ENCODE data around the gene TMEM175.
"Not testable (repeated sequence)": the region's sequence is repeated elsewhere in the genome, so short reads cannot be mapped to it uniquely, and the experiment has no call there.

Gene TMEM175

DNA sequence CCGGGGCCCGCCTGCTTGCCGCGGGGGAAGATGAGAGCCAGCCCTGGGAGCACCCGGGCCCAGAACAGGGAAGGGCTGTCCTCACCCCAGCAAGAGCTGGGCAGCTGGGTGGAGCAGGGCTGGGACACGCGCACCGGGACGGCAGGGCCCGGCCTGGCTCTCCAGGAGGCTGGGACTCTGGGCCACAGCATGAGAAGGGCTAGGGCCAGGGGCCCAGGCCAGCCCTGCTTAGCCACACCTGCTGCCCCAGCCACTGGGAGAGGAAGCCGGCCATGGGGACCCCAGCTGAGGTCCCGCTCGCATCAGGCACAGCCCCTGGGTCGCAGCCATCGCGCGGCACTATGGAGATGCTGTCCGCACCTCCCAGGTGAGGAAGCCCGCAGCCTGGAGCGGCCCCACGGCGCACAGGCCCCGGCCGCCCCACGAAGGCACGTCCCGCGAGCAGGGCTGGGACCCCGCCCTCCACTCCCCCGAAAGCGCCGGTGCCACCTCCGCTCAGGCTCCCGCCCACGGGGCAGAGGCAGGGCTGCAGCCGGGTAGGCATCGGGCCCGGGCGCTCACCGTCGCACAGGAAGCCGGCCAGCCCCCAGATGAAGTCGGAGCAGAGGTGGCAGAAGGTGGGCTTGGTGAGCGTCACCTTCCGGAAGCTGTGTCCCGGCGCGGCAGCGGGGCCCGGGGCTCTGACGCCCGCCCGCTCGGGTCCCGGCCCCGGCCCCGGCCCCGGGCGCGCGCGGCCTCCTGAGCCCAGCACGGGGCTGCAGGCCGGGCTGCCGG, 40.6 kb downstream of the TMEM175 start:
- DNase-seq, result no peak

DNA sequence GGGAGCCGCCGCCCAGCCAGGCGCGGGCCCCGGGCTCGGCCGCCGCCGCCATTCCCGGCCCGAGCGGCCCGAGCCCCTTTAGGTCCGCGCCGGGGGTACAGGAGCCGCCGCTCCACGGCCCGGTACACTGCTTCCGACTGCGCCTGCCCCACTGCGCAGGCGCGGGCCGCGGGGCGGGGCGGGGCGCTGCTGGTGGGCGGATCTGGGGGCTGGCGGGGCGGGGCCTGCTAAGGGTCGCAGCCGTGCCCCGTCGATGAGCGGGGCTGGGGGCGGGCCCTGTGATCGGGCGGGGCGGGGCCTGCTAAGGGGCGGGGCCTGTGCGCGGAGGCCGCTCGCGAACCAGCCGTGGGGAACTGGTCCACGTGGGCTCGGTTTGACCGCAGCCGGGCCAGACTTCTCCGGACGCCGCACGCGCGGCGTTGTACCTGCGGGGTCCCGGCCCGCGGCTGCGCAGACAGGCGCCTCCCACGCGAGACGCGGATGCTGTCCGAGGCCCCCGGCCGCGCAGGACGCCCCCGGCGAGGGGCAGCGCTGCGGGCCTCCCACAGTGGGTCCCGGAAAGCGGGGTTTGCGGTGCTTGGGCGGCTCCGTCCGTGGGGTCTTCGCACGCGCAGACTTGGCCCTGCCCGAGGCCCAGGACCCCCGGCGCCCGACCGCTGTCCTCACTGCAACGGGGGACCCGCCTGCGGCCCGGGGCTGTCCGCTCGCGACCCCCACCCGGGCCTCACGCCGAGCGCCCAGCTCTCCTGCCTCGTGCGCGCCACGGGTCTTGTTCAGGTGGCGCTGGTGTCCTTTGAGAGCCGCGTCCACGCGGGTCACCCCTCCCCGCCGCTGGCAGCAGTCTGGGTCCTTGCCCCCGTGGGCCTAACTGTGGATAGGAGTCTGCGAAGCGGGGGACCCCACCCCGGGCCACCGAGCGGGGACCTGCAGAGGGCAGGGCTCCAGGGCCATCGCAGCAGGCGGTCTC, 41.5 kb downstream of the TMEM175 start, which contains the start of gene DGKQ:
DGKQ (minus strand) TSS at position 139 of the 967 bp plus-strand sequence; CDS start at position 52, 87 bp downstream.
- peak; percentile 51 for DNase-seq

DNA sequence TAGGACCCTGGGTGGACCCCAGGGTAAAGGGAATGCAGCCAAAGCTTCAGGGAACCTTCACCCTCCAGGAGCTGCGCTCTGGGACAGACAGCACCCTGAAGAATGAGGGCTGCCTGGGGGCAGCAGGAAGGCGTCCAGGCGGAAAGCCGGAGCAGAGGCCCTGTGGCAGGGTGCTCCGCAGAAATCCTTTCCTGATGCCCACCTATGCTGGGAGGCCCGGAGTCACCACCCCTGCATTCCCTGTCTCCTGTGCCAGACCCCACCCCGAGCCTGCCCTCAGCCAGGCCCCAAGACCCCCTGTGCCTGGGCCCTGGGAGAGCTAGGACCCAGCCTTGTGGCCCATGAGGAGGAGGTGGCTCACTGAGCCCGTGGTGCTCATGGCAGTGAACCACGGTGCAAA, 42.4 kb downstream of the TMEM175 start:
- no peak for DNase-seq

- not testable (repeated sequence) for DNase-seq
These were observed 43.8 kb downstream of the TMEM175 start for GRCh38 chr4:976016-976415.

- DNase-seq, result no peak
These were observed 46.9 kb downstream of the TMEM175 start for GRCh38 chr4:978957-979701.

DNA sequence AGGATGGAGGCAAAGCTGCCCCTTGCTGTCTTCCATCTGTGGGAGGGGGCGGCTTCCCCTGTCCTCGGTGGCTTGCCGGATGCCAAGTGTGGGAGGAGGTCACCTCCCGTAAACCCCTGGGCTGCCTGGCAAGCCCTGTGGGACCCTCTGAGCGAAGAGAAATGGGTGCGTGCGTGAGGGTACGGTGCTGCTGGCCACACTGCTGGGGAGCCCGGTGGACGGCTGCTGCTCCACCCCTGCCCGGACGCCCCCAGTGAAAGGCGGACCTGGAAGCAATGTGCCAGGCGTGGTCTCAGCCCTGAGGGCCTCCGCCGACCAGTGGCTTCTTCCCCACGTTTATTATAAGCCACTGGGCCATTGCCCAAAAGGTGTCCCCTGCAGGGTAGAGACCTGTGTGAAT, 50.0 kb downstream of the TMEM175 start:
- no peak for DNase-seq

GRCh38 chr4:982814-983213, 50.6 kb downstream of the TMEM175 start:
- no peak for DNase-seq

DNA sequence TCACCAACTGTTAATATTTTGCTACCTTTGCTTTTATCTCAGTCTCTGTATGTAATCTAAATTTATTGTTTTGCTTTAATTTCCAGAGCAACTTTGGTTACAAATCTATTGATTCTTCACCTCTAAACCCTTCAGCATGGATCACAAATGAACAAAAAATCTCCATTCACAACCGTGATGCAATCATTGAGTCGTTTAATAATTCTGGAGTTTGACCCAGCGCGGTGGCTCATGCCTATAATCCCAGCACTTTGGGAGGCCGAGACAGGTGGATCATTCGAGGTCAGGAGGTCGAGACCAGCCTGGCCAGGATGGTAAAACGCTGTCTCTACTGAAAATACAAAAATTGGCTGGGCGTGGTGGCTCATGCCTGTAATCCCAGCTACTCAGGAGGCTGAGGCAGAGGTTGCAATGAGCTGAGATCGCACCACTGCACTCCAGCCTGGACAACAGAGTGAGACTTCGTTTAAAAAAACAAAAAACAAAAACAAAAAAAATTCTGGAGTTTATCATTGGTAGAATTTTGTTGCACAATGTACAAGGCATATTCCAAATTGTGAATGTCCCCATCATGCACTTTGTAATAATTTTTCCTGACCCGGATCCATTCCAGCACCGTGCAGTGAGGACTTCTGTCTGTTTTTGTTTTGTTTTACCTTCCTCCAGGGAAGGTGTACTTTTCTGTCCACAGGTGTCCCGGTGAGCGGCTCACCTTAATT, 52.2 kb downstream of the TMEM175 start:
- DNase-seq, result no peak

DNA sequence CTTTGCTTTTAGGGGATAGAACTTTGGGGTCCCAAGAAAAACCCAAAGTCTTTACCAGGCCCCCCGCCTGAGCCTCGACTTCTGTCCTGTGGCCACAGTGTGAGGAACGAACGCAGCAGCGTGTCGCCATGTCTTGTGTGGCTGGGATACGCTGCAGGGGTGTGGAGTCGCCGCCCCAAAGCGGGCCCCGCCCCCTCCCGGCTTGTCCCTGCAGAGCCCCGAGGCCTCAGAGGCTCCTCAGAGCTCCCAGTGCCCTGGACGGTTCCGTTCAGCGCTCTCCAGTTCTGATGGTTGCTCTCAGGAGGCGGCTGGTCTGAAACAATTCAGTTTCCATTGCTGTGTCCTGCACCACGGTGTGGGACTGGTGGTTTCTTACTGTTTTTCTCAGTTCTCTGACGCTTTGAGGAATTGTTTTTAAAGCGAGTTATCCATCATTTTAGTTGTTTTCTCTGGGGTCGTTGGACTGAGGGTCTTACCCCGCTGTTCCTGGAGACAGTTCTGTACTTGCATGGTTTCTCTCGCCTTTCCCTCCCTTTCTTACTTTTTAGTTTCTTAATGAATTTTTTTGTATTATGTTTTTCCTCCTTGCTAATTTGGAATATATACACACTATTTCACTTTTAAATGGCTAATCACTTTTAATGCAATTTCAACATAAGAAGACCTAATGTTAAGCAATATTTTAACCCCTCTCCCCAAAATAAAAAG, 53.0 kb downstream of the TMEM175 start:
- DNase-seq, result no peak

DNA sequence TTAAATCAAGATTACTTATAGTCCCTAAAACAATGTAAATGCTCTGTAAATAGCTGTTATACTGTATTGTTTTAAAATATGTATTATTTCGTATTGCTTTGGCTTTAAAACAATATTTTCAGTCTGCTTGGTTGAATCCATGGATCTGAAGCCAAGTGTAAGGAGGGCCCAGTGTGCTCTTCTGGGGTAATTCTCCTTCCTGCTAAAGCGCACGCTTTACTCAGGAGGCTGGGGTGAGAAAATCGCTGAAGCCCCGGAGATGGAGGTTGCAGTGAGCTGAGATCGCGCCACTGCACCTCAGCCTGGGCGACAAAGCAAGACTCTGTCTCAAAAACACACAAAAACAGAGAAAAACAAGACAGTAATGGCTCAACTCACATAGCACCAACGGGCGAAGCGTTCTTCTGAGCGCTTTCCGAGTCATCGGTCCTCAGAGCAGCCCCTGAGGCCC, 54.2 kb downstream of the TMEM175 start:
- no peak for DNase-seq

- DNase-seq, result no peak
These were observed 54.8 kb downstream of the TMEM175 start, which contains the start of gene IDUA for GRCh38 chr4:986879-987623. IDUA (plus strand) TSS chr4:987044; CDS start chr4:987085, 41 bp downstream.

DNA sequence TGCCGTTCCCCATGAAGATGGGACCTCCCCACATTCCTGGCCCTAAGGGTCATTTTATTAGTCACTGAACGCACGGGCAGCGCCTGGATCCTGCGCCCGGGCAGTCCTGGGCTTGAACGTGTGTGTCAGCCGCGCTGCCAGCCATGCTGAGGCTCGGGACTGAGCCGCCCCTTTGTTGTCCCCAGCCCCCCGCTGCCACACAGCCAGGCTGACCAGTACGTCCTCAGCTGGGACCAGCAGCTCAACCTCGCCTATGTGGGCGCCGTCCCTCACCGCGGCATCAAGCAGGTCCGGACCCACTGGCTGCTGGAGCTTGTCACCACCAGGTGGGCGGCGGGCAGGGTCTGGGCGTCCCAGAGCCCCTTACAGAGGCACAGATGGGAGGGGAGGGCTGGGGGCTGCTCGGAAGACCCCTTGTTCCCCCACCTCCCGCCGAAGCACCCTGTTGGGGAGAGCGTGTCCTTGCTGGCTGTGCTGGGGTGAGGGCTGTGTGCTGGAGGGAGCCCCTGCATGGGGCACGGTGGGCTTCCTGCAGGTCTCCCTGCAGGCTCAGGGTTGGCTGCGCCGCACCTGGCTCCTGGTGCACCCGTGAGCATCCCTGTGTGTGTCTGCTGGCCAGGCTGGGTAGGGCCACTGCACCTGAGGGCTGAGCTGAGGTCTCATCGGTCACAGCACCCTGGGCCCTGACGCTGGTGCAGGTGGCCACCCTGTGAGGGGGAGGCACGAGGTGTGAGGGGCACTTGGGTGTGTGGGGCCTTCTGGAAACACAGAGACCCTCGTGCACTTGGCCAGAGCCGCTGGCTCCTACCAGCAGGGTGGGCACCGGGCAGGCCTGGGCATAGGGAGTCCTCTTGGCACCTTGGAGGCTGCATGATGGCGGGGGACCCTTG, 55.6 kb downstream of the TMEM175 start:
- no peak for DNase-seq

DNA sequence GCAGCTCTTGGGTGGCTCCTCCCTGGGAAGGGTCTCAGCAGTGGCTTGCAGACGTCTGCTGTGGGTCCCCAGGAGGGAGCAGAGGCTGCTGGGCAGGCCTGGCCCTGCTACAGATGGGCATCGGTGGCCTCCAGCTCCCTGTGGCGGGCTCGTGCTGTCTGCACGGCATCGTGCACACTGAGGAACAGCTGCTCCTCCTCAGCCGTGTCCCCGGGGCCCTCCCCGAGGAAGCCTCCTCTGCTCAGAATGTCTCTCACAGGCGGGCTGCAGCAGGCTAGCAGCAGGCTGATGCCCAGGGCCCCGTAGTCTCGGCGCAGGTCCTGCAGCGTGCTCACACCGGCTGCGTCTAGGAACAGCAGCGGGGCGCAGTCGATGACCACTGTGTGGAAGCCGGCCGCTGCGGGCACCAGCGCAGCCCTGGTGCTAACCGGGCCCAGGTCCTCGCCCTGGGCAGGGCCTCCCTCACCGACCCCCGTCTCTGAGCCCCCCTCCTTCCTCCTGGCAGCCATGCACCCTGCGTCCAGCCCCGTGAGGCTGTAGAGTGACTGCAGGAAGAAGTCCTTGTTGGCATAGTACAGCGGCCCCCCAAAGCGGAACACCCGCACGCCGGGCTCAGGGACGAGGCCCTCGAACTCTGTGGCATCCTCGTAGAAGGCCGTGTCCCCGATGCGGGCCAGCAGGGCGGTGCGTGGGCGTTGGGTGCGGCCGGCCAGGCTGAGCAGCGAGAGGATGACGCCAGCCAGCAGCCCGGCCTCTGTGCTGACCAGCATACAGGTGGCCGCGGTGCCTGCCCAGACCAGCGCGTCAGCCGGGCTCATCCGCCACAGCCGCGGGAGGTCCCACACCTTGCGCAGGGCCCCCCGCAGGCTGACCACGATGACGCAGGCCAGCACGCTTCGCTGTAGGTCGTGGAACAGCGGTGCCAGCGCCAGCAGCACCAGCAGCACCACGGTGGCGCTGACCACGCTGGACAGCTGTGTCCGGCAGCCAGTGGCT, 56.8 kb downstream of the TMEM175 start:
- DNase-seq, result no peak

DNA sequence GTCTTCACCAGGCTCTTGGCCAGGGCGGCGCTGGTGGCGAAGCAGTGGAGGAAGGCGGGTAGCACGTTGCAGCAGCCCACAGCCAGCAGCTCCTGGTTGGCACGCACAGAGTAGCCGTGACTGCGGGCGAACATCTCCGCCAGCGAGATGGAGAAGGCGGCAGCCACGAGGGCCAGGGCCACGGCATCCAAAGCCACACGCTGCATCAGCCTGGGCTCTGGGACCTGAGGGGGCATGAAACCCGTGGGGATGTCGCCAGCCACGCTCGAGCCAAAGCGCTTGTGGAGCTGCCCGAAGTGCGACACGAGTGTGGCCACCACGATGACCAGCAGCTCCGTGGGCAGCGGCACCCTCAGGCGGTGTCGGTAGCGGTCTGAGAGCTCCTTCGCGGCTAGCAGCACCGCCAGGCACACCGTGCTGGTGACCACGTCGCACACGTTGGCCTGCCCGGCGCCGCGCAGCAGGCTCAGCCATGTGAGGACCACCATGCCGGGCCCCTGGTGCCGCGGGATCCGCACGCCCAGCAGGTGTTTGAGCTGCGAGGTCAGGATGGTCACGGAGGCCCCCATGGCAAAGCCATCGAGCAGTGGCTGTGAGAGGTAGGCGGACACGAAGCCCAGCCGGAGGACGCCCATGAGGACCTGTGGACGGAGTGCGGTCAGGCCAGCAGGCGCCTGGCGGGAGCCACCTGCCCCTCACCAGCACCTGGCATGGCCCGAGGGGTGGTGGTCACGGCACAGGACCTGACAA, 57.6 kb downstream of the TMEM175 start:
- no peak for DNase-seq

DNA sequence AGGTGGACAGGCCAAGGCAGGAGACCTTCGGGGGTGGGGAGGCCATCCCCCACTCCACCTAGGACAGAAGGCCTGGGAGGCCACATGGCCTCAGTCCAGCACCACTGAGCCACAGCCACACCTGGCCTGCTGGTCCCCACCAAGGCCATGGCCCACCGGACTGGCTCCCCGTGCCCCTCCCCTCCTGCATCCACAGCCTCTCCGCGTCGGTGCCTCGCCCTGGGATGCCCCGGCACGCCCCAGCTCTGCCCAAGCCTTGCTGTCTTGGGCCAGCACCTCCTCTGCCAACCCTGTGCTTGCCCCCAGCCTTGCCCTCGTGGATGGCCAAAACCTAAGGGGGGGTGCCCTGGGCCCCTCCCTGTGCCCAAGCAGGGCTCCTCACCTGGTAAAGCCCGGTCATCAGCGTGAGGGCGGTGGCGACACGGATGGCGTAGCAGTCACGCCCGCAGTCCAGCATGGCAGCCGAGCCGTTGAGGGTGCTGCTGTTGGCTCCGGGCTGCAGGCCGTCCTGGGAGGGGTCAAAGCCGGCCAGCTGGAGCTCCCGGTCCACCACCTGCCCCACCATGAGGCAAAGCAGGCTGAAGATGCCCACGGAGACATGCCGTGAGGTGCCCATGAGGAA, 58.6 kb downstream of the TMEM175 start:
- no peak for DNase-seq

- no peak for DNase-seq
These were observed 59.4 kb downstream of the TMEM175 start for GRCh38 chr4:991451-992296.

All from NCI-H2227 treated with DMSO at 0.1 percent for 48 hours (cell line).